ENCODE data around the gene REPS2.

Gene REPS2

GRCh38 chrX:17021851-17022604 is 75.6 kb downstream of the REPS2 start:
- DNase-seq (ENCODE audit: low read depth) = no peak
- H3K4me3 ChIP-seq (ENCODE audit: low read depth, low read length) = no peak overlapping the region
- TF ChIP-seq, protein P1, sequence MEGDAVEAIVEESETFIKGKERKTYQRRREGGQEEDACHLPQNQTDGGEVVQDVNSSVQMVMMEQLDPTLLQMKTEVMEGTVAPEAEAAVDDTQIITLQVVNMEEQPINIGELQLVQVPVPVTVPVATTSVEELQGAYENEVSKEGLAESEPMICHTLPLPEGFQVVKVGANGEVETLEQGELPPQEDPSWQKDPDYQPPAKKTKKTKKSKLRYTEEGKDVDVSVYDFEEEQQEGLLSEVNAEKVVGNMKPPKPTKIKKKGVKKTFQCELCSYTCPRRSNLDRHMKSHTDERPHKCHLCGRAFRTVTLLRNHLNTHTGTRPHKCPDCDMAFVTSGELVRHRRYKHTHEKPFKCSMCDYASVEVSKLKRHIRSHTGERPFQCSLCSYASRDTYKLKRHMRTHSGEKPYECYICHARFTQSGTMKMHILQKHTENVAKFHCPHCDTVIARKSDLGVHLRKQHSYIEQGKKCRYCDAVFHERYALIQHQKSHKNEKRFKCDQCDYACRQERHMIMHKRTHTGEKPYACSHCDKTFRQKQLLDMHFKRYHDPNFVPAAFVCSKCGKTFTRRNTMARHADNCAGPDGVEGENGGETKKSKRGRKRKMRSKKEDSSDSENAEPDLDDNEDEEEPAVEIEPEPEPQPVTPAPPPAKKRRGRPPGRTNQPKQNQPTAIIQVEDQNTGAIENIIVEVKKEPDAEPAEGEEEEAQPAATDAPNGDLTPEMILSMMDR (IDR thresholded peaks at IDR 0.05; ENCODE audit: low read depth, low read length, missing control alignments) = no peak

DNA sequence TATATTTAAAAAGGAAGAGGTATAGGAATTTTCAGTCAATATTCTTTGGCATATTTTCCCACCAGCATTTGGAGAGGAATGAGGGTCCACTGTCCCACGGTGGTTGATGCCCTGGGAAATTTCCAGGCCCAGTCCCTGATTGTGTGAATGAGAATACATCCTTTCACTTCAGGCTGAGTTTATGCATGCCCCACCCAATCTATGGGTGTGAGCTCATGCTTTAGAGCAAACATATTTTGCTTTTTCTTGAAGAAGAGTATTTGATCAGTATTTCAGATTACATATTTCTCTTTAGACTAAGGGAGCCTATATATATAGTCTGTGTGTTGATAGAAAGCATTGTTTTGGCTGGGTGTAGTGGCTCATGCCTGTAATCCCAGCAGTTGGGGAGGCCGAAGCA is 77.2 kb downstream of the REPS2 start:
- no peak for DNase-seq (ENCODE audit: low read depth)
- TF ChIP-seq, protein P1 (IDR thresholded peaks at IDR 0.05; ENCODE audit: low read depth, low read length, missing control alignments) = no peak
- H3K4me3 ChIP-seq (ENCODE audit: low read depth, low read length) = no peak overlapping the region

- DNase-seq (ENCODE audit: low read depth) = no peak
- TF ChIP-seq, protein P1 (IDR thresholded peaks at IDR 0.05; ENCODE audit: low read depth, low read length, missing control alignments) = no peak
- H3K4me3 ChIP-seq (ENCODE audit: low read depth, low read length) = no peak overlapping the region
These were observed 78.4 kb downstream of the REPS2 start for GRCh38 chrX:17024886-17025285.

DNA sequence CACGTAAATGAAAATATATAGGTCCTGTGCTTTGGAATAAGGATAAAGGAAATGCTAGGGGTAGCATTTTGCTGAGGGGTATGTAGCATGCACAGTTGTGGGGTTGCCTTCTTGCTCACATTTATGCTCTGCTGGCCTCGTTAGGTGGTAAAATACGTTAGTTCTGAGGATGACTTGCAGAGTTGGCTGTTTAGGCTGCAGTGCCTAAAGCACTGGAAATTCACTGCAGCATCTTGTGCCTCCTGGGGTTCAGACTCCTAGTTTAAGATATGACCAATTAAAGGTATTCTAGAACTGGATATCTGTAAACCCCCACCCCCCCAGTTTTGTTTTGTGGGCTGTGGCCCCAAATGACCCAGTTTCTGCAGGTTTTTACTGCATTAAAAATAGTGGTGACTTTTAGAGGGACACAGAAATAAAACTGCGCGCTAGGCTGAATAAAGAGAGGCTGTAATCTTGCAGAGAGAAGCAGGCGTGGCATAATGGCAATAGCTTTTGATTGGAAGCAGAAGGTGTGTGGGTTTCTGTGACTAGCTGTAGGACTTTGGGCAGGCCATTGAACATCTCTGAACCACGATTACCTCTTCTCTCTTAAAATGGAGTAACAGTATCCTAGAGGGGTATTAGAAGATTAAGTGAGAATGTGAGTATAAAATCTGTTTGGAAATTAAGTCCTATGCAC is 79.3 kb downstream of the REPS2 start:
- H3K4me3 ChIP-seq (ENCODE audit: low read depth, low read length) = no peak overlapping the region
- TF ChIP-seq, protein P1 (IDR thresholded peaks at IDR 0.05; ENCODE audit: low read depth, low read length, missing control alignments) = no peak
- no peak for DNase-seq (ENCODE audit: low read depth)

GRCh38 chrX:17027931-17028330 is 81.5 kb downstream of the REPS2 start:
- TF ChIP-seq, protein P1 (IDR thresholded peaks at IDR 0.05; ENCODE audit: low read depth, low read length, missing control alignments) = no peak

GRCh38 chrX:17028356-17028755 is 81.9 kb downstream of the REPS2 start:
- no peak overlapping the region for H3K4me3 ChIP-seq (ENCODE audit: low read depth, low read length)
- no peak for DNase-seq (ENCODE audit: low read depth)
- TF ChIP-seq, protein P1 (IDR thresholded peaks at IDR 0.05; ENCODE audit: low read depth, low read length, missing control alignments) = no peak

More at GRCh38 chrX:17027931-17028330, 81.5 kb downstream of the REPS2 start:
- no peak for DNase-seq (ENCODE audit: low read depth)
- H3K4me3 ChIP-seq (ENCODE audit: low read depth, low read length) = no peak overlapping the region

Data from GM12864 (cell line).